Activated T-helper 1 cell treated with anti-CD3 and anti-CD28 coated beads, Interleukin-2, amount 50 U/mL, for 16 hours (primary cell): ENCODE measurements around the gene PRR23A.

Source experiments
- DNase-seq, 2 donors: peaks; one replicate each; pipeline ENCODE4 v3.0.0-alpha.2; 2020; ENCODE audit warnings: low read depth in 1 of 2, low spot score in 1 of 2

The PRR23A gene

GRCh38 chr3:138974462-138974861, 31.6 kb downstream of the PRR23A start:
- DNase-seq, result no peak

GRCh38 chr3:138972941-138973340, 33.1 kb downstream of the PRR23A start:
- DNase-seq, result no peak

- no peak for DNase-seq
Observed at GRCh38 chr3:138971766-138972320, 34.2 kb downstream of the PRR23A start.

GRCh38 chr3:138964923-138965322, 41.1 kb downstream of the PRR23A start:
- DNase-seq, result no peak

- DNase-seq, result no peak
Observed at GRCh38 chr3:138964264-138964663, 41.8 kb downstream of the PRR23A start.

- DNase-seq, result no peak
Observed at GRCh38 chr3:138962854-138963560, 43.1 kb downstream of the PRR23A start.

GRCh38 chr3:138960417-138960852, 45.6 kb downstream of the PRR23A start:
- no peak for DNase-seq
